Activated T-cell treated with anti-CD3 and anti-CD28 coated beads, Interleukin-2, amount 50 U/mL, for 4 hours (primary cell): Measurements from ENCODE around the gene RASGRF1. TPM values are rescaled to one million over a fixed set of nuclear protein-coding genes. Genes with fewer than 3 reads are reported as not detected.

Experiments used
- ATAC-seq, 2 donors: fragments of 200-7000 bp; cut with Tn5 transposase; one replicate each; pipeline ENCODE4 v1.10.0; 2021
- DNase-seq: peaks from one replicate; pipeline ENCODE4 v3.0.0-alpha.2; 2020
- H3K27me3 Mint-ChIP-seq: one replicate; pipeline ENCODE4 v1.8.0; 2021; ENCODE audit warnings: low read depth, mixed read lengths
- H3K36me3 Mint-ChIP-seq: one replicate; pipeline ENCODE4 v1.8.0; 2022; ENCODE audit warnings: mixed read lengths; ENCODE audit not compliant: insufficient read depth
- H3K4me1 Mint-ChIP-seq: one replicate; pipeline ENCODE4 v1.8.0; 2021; ENCODE audit warnings: low read depth, mixed read lengths
- H3K4me3 Mint-ChIP-seq: one replicate; pipeline ENCODE4 v1.8.0; 2021; ENCODE audit warnings: mild to moderate bottlenecking, moderate library complexity, mixed read lengths
- H3K9me3 Mint-ChIP-seq: one replicate; pipeline ENCODE4 v1.8.0; 2021; ENCODE audit warnings: mixed read lengths
- total RNA-seq, 3 donors: library from RNA; stranded (reverse); gene quantifications; one replicate each; pipeline ENCODE4 v1.2.1, GENCODE V29; 2021

RASGRF1 gene
- total RNA-seq, 3 donors from 2014 or later, result 0.05 TPM; not detected in 2

DNA sequence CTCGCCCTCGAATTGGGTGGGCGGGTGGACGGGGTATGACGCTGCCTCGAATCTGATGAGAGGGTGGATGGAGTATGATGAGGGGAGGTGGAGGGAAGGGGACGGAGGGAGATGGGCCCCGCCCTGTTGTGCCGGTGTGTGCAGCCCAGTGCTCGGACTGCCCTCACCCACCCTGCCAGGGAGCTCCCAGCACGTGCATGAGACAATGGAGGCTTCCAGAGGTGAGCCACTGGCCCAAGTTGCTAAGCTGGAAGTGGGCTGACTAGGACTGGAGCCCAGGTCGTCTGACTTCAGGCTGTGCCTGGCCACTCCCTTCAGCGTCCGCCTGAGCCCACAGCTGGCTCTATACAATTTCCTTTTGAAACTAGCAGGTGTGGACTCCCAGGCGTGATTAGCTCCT is 98.7 kb downstream of the RASGRF1 start:
- no peak for DNase-seq
- Mint-ChIP-seq H3K4me3 (no peak overlapping the region), H3K9me3 (no peaks in the 10 kb centered on the region), H3K36me3 (no peaks in the 10 kb centered on the region), H3K4me1 (no peaks in the 10 kb centered on the region), H3K27me3 (no peaks in the 10 kb centered on the region)
- ATAC-seq, result no peak

DNA sequence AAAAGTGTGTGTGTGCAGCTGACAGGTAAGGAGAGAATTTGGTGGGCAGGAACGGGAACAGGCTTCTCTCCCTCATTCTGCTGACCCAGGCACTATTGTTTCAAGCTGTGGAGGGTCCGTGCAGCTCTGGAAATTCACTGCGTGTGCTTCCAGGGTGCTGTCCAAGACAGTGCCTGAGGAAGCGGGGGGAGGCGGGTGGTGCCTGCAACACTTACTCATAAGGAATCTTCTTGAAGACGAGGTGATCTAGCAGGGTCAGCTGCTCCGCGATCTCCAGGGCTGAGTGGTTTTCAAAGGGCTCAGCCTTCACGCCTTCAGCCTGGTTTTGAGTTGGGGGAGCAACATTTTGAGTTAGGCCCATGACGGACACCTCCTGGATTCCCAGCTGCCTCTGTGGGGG is 99.1 kb downstream of the RASGRF1 start:
- H3K4me3 Mint-ChIP-seq, result no peak overlapping the region
- DNase-seq, result no peak
- H3K27me3 Mint-ChIP-seq, result no peaks in the 10 kb centered on the region
- no peaks in the 10 kb centered on the region for H3K4me1 Mint-ChIP-seq
- ATAC-seq, result no peak
- H3K9me3 Mint-ChIP-seq, result no peaks in the 10 kb centered on the region
- no peaks in the 10 kb centered on the region for H3K36me3 Mint-ChIP-seq

DNA sequence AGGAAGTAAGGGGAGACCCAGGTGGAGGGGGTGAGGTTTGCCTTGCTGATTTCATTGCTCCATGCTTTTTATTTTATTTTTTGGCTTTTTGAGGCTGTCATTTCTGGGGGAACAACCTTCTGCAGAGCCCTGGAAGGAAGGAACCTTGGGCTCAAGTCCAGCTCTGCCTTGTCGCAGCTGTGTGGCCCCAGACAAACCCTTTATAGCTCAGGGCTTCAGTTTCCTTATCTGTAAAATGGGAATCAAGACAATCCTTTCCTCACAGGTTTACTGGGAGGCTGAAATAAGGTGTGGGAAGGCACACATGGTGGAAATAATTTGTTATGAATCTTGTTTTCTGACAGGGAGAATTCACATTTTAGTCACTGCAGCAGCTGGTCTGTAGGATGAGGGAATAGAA is 100.3 kb downstream of the RASGRF1 start:
- ATAC-seq (no peak), DNase-seq (no peak)
- H3K9me3 Mint-ChIP-seq, result no peaks in the 10 kb centered on the region
- H3K36me3 Mint-ChIP-seq, result no peaks in the 10 kb centered on the region
- no peaks in the 10 kb centered on the region for H3K27me3 Mint-ChIP-seq
- no peak overlapping the region for H3K4me3 Mint-ChIP-seq
- H3K4me1 Mint-ChIP-seq, result no peaks in the 10 kb centered on the region

DNA sequence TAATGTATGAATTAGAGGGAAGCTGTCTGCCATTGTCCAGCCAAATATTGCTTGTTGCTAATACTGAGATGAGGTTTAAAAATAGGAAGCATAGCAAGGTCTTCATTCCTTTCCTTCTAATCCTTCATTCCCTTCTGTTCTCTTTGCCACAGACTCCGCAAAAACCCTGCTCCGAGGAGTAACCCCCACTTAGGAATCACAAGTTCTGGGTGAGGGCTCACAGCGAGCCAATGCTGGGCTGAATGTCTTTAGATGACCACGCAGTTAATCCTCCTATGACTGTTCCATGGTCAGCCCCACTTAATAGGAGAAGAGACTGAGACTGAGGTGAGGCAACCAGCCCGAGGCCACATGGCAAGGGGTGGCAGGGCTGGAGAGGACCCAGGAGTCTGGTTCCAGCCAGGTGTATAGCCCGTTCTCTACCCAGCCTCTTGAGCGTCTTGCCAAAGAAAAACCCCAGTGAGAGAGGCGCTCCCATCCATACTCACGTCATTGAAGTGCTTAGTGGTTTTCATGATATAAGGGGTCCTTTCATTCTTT is 100.8 kb downstream of the RASGRF1 start:
- no peaks in the 10 kb centered on the region for H3K4me1 Mint-ChIP-seq
- H3K27me3 Mint-ChIP-seq, result no peaks in the 10 kb centered on the region
- no peaks in the 10 kb centered on the region for H3K9me3 Mint-ChIP-seq
- ATAC-seq, result no peak
- no peaks in the 10 kb centered on the region for H3K36me3 Mint-ChIP-seq
- no peak for DNase-seq
- no peak overlapping the region for H3K4me3 Mint-ChIP-seq

DNA sequence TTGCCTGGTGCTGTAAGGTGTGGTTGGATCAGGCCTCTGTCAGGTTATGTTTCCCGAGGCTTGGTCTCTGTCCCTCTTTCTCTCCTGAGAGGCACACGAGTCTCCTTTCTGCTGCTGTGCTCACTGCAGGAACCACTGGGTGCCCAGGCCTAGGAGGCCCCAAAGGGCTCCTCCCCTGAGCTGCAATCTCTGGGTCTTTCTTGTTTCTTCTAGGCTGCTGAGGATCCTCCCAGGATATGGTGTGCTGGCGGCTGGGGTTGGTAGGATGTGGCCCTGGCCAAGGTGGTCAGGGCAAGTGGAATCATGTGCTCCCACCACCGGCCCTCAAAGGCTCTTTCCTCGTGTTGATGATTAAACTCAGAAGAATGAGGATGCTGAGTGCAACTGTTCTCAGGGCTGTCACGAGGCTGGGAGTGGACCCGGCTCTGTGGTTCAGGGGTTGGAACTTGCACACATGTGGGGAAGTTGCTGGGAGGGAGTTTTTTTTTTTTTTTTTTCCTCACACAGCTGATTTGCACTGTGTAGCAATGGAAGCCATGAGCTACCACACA is 102.1 kb downstream of the RASGRF1 start:
- H3K9me3 Mint-ChIP-seq, result no peaks in the 10 kb centered on the region
- H3K4me1 Mint-ChIP-seq, result no peaks in the 10 kb centered on the region
- DNase-seq, result no peak
- ATAC-seq, result no peak
- no peak overlapping the region for H3K4me3 Mint-ChIP-seq
- H3K36me3 Mint-ChIP-seq, result no peaks in the 10 kb centered on the region
- H3K27me3 Mint-ChIP-seq, result no peaks in the 10 kb centered on the region

DNA sequence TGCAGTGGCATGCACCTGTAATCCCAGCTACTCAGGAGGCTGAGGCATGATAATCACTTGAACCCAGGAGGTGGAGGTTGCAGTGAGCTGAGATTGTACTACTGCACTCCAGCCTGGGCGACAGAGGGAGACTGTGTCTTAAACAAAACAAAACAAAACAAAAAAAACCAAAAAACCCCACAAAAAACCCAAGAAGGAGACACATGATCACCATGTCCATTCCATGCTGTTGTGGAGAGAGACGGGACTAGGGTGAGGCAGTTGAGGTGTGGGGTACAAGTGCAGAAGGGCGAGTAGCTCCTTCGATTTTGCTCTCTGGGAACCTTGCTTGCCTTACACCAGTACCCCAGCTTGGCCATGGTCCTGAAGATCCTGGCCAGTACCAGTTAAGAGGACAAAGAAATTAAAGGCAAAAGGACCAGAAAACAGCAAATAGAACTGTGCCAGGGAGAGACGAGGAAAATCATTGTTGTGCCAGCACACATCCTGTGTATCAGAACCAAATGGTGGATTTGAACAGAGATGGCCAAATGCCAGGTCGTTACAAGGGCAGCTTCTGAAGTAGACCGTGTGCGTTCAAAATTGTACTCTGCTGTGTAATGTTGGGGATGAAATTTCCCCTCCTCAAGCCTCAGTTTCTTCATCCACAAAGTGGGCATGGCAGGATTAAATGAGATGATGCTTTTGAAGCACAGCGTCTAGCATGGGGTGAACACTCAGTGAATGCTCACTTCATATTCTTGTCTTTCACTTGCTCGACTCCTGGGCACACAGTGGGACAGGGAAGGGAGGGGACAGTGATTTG is 102.8 kb downstream of the RASGRF1 start:
- H3K4me3 Mint-ChIP-seq, result no peak overlapping the region
- H3K9me3 Mint-ChIP-seq, result no peaks in the 10 kb centered on the region
- H3K4me1 Mint-ChIP-seq, result no peaks in the 10 kb centered on the region
- no peaks in the 10 kb centered on the region for H3K36me3 Mint-ChIP-seq
- ATAC-seq, result no peak
- DNase-seq, result no peak
- H3K27me3 Mint-ChIP-seq, result peaks cover 3% of the 10 kb centered on the region

DNA sequence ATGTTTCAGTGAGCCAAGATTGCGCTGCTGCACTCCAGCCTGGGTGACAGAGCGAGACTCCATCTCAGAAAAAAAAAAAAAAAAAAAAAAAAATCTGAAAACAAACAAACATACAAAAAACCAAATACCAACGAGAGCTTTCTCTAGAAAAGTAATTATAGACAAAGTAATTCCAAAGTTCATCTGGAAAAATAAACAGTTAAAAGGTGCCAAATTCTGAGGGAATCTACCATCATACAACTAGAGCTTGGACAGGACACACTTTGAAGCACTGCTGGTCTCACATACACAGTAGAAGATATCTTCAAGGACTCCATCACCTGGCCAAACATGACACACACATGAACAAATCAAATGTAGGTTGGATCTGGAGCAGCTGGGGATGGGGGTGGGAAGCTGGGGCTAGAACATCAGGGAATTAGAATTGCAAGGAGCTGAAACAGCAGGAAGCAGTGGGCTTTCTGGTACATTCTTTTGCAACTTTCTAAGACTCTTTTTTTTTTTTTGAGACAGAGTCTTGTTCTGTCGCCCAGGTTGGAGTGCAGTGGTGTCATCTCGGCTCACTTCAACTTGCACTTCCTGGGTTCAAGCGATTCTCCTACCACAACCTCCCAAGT is 104.6 kb downstream of the RASGRF1 start:
- Mint-ChIP-seq H3K36me3 (no peaks in the 10 kb centered on the region), H3K9me3 (no peaks in the 10 kb centered on the region), H3K4me1 (no peaks in the 10 kb centered on the region), H3K27me3 (peaks cover 3% of the 10 kb centered on the region), H3K4me3 (no peak overlapping the region)
- no peak for DNase-seq
- no peak for ATAC-seq

DNA sequence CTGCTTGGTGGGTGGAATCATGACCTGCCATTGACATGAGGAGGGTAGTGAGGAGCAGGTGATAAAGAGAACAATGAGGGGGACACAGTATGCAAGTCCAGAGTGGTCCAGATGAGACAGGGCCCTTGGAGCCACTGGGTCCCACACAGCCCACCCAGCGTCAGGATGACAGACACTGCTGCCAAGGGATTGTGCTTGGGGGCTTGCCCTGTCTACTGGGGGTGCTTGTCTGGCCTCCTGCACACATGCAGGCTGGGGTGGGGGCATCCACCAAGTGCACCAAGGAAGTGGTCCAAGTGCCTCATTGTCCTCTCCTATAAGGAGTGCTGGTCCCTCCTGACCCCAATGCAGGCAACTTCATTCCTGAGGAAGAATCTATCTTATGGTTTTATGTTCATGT is 106.5 kb downstream of the RASGRF1 start:
- no peak overlapping the region for H3K4me3 Mint-ChIP-seq
- ATAC-seq, result no peak
- peaks cover 7% of the 10 kb centered on the region for H3K27me3 Mint-ChIP-seq
- no peak for DNase-seq
- no peaks in the 10 kb centered on the region for H3K9me3 Mint-ChIP-seq
- no peaks in the 10 kb centered on the region for H3K36me3 Mint-ChIP-seq
- no peaks in the 10 kb centered on the region for H3K4me1 Mint-ChIP-seq

DNA sequence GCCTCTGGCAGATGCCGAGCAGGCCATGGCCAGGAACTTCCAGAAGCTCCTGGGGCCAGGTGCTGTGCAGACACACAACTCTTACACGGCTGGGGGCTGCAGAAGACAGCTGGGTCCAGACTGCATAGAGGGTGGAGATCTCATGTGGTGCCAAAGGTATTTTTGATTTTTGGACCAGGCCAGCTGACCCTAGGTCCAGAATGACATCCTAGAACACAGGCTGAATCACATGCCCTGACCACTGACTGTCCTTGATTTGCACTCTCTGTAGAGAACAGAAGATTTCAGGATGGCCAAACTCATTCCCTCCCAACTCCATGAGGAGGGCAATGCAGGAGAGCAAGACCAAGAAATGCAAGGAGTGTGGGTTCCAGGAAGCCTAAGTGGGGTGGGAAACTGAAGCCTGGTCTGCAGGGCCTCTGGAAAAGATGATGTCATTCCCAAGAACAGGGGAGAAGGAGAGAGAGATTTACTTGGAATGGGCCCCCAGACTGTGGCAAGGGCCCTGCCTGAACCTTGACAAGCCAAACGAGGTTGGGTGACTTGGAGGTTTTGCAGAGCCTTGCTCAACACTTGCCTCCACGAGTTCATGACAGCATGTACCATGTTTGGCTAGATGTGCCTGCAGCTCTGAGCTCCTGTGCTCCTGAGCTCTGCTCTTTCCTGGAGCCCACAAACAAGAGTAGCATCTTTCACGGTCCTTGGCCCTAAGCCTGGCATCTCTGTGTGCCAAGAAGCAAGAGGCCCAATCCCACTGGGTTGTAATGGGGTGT is 107.2 kb downstream of the RASGRF1 start:
- no peaks in the 10 kb centered on the region for H3K4me1 Mint-ChIP-seq
- no peak for ATAC-seq
- H3K27me3 Mint-ChIP-seq, result peaks cover 9% of the 10 kb centered on the region
- DNase-seq, result no peak
- no peaks in the 10 kb centered on the region for H3K36me3 Mint-ChIP-seq
- H3K9me3 Mint-ChIP-seq, result no peaks in the 10 kb centered on the region
- H3K4me3 Mint-ChIP-seq, result no peak overlapping the region

DNA sequence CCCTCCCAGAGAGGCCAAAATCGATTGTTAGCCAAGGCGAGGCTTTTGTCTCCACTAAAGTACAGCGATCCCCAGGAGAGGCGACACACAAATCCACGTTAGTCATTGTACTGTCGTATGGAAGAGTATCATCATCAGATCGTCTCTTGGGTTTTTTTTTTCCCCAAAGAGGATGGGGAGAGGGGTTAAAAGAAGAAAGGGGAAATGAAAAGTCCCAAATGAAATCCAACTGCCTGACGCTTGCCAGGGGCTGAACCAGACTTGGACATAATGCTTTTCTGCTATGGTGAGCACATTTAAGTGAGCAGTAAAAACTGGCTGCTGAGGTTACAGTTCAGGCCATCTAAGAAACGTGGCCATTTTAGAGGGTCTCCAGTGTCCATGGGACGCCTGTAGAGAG is 107.8 kb downstream of the RASGRF1 start:
- ATAC-seq (no peak), DNase-seq (no peak)
- Mint-ChIP-seq H3K36me3 (no peaks in the 10 kb centered on the region), H3K4me3 (no peak overlapping the region), H3K4me1 (no peaks in the 10 kb centered on the region), H3K9me3 (no peaks in the 10 kb centered on the region), H3K27me3 (peaks cover 9% of the 10 kb centered on the region)

DNA sequence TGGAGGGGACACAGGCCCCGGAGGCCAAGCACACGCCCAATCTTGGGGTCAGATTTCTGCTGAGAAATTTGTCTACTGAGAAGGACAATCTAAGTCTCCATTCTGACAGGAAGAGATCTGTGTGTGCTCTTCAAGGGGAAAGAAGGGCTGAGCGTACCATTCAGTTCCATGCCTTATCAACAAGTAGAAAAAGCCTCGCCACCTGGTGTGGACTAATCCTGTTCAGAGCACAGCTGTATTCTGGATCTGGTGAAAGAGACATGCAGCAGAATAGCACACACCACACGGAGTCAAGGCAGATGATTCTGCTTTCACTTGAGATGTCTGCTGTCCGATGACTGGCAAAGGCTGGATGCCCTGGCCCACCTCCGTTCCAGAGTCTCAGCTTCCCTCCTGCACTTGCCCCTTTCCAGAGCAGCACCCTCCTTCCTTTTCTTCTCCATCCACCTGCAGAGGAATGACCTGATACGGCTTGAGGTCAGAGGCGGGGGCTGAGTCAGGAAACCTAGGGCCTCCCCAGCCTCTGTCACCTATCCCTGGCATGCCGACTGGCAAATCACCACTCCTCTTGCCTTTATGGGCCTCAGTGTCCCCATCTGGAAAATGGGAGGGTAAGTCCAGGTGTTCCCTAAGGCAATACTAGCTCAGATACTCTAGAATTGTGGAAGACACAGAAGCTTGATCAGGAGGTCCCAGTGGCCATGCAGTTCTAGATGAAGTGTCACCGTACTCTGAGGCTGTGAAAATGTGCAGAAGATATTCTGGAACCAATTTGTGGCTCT is 108.9 kb downstream of the RASGRF1 start:
- H3K4me1 Mint-ChIP-seq, result peaks cover 4% of the 10 kb centered on the region
- no peak overlapping the region for H3K4me3 Mint-ChIP-seq
- H3K27me3 Mint-ChIP-seq, result peaks cover 9% of the 10 kb centered on the region
- no peak for DNase-seq
- no peak for ATAC-seq
- no peaks in the 10 kb centered on the region for H3K36me3 Mint-ChIP-seq
- no peaks in the 10 kb centered on the region for H3K9me3 Mint-ChIP-seq

DNA sequence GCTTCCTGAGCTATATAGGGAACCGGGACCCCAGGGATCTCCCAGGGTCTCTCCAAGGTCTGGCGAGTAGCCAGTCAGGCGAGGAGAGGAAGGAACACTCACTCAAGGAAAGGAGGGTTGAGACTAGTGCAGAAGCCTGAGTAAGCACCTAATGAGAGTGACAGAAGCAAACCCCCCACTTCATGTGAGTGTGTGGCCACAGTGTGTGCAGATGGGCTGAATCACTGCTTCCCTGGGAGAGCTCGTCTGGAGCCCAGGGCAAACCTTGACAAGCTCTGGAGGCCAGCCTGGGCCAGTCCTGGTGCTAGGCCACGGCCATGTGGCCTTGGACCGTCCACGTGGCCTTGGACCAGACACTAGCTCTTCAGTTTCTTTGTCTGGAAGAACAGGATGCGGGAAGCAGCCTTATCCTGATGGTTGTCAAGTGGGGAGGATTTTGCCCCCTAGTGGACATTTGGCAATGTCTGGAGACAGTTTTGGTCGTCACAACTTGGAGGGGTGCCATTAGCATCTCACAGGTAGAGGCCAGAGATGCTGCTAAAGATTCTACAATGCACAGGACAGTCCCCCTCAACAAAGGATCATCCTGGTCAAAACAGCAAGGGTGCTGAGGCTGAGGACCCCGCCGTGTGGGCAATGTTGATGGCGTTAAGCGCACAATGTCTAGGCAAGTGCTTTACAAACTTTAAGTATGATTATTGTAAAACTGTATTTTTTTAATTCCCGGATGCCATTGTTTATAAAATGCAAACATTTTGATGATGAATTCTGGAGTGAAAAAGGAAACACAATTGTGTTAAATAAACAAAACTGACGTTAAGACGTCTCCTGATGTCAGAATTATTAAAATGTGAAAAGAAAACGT is 110.9 kb downstream of the RASGRF1 start:
- Mint-ChIP-seq H3K4me1 (peaks cover 4% of the 10 kb centered on the region), H3K9me3 (no peaks in the 10 kb centered on the region), H3K27me3 (peaks cover 9% of the 10 kb centered on the region), H3K36me3 (no peaks in the 10 kb centered on the region), H3K4me3 (no peak overlapping the region)
- ATAC-seq (peak; percentile 52 to 55), DNase-seq (no peak)

DNA sequence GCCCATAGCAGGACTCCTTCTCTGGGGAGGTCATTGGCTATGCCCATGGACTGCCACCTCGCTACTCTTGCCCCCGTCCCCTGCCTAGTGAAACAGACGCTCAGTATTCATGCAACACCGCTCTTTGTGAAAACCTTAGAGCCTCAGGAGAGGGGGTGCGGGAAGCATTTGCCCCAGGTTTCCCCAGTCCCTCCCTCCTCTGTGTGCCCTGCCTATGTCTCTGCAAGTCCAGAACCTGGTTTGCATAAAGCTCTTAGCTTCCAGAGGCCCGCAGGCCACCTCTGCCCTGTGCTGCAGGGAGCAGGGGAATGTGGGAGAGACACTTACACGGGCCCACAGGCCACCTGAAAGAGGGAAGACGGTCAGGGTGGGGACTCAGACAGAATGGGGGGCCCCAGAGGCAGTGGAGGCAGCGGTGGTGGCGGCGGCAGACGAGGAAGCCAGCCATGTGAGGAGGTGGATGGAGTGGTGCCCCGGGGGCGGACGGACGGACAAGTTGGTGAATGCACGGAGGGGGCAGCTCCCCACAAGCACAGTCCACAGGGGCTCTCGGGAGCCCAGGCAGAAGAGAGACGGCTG is 111.9 kb downstream of the RASGRF1 start:
- Mint-ChIP-seq H3K27me3 (peaks cover 9% of the 10 kb centered on the region), H3K9me3 (no peaks in the 10 kb centered on the region), H3K4me1 (peaks cover 4% of the 10 kb centered on the region), H3K4me3 (no peak overlapping the region), H3K36me3 (no peaks in the 10 kb centered on the region)
- ATAC-seq, result no peak
- no peak for DNase-seq
